H1 (cell line): ENCODE results near the gene SYVN1. TPM values are rescaled to one million over a fixed set of nuclear protein-coding genes. Genes with fewer than 3 reads are reported as not detected.

Experiments
- BACH1 ChIP-seq: IDR thresholded peaks from 2 replicates; pipeline ENCODE4 v1.6.1; 2012; ENCODE audit warnings: low read length, improper control_type of control experiment
- polyA plus RNA-seq, 7 experiments: library from polyadenylated mRNA; depleted of rRNA in 3 of 7; stranded (reverse) in 5 of 7; unstranded in 2 of 7; fragments of >200 nt in 5 of 7; fragments of 200-250 nt in 2 of 7; gene quantifications; 1 replicate in 5 of 7; 2 replicates in 1 of 7; 4 replicates in 1 of 7; pipeline versions ENCODE4 v1.2.1 to v1.2.3, GENCODE V29; 2011 to 2013; ENCODE audit warnings: missing spikeins in 2 of 7, mixed read lengths in 2 of 7
- total RNA-seq: library from RNA; stranded (reverse); fragmentation: NEBNext Ultra II Directional; extraction: Animal tissue kit (Norgen Biotek cat#: 25700); gene quantifications from 2 replicates; pipeline ENCODE4 v1.2.1, GENCODE V29; 2021
- TF ChIP-seq, protein P1 (sequence below): IDR thresholded peaks from 2 replicates; pipeline ENCODE4 v1.6.1; 2012; ENCODE audit warnings: inconsistent platforms
- TF ChIP-seq, protein P2 (sequence below): IDR thresholded peaks from 2 replicates; pipeline ENCODE4 v1.6.1; 2011; ENCODE audit warnings: low read length, improper control_type of control experiment

SYVN1 gene
- total and polyA plus RNA-seq, 2 of the 8 experiments (the other 6 are each of a cell fraction or from before 2014, with no cell fraction given) = 27.8 to 29.4 TPM

- TF ChIP-seq, protein P1, sequence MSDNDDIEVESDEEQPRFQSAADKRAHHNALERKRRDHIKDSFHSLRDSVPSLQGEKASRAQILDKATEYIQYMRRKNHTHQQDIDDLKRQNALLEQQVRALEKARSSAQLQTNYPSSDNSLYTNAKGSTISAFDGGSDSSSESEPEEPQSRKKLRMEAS = no peak
- TF ChIP-seq, protein P2, sequence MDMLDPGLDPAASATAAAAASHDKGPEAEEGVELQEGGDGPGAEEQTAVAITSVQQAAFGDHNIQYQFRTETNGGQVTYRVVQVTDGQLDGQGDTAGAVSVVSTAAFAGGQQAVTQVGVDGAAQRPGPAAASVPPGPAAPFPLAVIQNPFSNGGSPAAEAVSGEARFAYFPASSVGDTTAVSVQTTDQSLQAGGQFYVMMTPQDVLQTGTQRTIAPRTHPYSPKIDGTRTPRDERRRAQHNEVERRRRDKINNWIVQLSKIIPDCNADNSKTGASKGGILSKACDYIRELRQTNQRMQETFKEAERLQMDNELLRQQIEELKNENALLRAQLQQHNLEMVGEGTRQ = no peak
- TF ChIP-seq BACH1 = no peak
Observed at GRCh38 chr11:65120831-65121230, 13.5 kb downstream of the SYVN1 start (continued).
